Esophagus squamous epithelium (tissue), 5 donors: ENCODE results near the gene MED15. TPM values are rescaled to one million over a fixed set of nuclear protein-coding genes. Genes with fewer than 3 reads are reported as not detected.

Experiments
- DNase-seq: peaks from one replicate; lab custom pipeline; 2025; lab: John Stamatoyannopoulos, UW
- H3K27ac ChIP-seq, 4 donors: fragments of 200-600 bp; sonication (generic); one replicate each; pipeline ENCODE4 v1.5.1; 2016 to 2019; ENCODE audit warnings: mild to moderate bottlenecking in 1 of 4
- H3K27me3 ChIP-seq, 4 donors: fragments of 200-600 bp; sonication (generic); 1 replicate in 3 of 4; 2 replicates in 1 of 4; pipeline versions ENCODE4 v1.5.1 to v1.6.0; 2017 to 2021; ENCODE audit warnings: antibody characterized with exemption in 1 of 4
- H3K36me3 ChIP-seq, 3 donors: fragments of 200-600 bp; sonication (generic); one replicate each; pipeline ENCODE4 v1.5.1; 2016 to 2019
- H3K4me1 ChIP-seq, 3 donors: fragments of 200-600 bp; sonication (generic); one replicate each; pipeline ENCODE4 v1.5.1; 2017 to 2019
- H3K4me3 ChIP-seq, 4 donors: fragments of 200-600 bp; sonication (generic); 1 replicate in 3 of 4; 2 replicates in 1 of 4; pipeline ENCODE4 v1.5.1; 2016 to 2019; ENCODE audit warnings: mild to moderate bottlenecking in 2 of 4, moderate library complexity in 1 of 4
- H3K9me3 ChIP-seq, 3 donors: fragments of 200-600 bp; sonication (generic); one replicate each; pipeline ENCODE4 v1.5.1; 2016 to 2019
- POLR2A ChIP-seq, 4 donors: fragments of 450-650 bp; IDR thresholded peaks; one replicate each; pipeline ENCODE4 v1.6.1; 2017; ENCODE audit warnings: antibody characterized with exemption in 4 of 4, mild to moderate bottlenecking in 4 of 4, moderate library complexity in 3 of 4
- WGBS, 2 donors: methylation state at CpG; one replicate each; pipeline ENCODE4 v1.1.5; 2018; 5-methylcytosine and 5-hydroxymethylcytosine counted together
- intact Hi-C: fragments of 100-400 bp; cut with DNase I; formaldehyde crosslinking; loops from one replicate; pipeline ENCODE4 v1.15.0; 2022
- total RNA-seq, 4 donors: library from RNA; depleted of rRNA; stranded (reverse); fragments of >200 nt; gene quantifications; one replicate each; pipeline ENCODE4 v1.1.0, GENCODE V29; 2016
- TF ChIP-seq, protein P1 (sequence below), 6 experiments: fragments of 450-650 bp in 4 of 6; fragments of 200-600 bp in 2 of 6; sonication (generic) in 2 of 6; IDR thresholded peaks; one replicate each; pipeline ENCODE4 v1.5.1; 2016 to 2019; ENCODE audit warnings: antibody characterized with exemption in 6 of 6, mild to moderate bottlenecking in 4 of 6, moderate library complexity in 4 of 6
- donor health status: DM: yes; HTN: yes; CAD: no.

The MED15 gene
- total RNA-seq, 4 donors from 2014 or later: 31.6 to 51.4 (median 46.1) TPM

DNA sequence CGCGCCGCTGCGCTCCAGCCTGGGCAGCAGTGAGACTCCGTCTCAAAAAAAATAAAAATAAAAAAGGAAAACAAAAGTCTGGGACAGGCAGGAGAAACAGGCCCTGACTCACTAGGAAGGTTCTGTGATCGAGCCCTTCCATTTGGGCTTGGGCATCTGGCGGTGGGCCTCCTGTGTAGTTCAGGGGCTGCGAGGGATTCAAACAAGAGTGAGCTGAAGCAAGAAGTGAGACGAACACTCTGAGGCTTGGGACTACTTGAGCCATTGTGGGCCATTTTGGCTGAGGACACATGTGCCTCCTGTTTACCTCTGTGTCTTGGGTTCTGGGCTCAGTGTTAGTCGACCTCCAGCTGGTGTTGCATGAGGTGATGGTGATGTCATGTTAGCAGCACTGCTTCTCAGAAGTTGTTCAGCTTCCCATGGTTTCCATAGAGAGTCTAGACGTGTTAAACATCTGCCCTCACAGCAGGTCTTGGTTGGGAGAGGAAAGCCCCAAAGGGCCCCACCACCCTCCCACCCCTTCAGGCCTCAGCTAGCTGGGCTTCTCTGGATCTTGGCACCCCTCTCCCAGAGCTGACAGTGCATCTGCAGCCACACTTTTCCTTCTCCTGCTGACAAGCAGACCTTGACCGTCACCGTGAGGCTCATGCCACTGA is 57.8 kb downstream of the MED15 start:
- 77 to 91% methylated on average over 11 to 12 of the region's 13 CpGs for WGBS, 2 donors
- Histone ChIP-seq H3K36me3 (peaks cover 31 to 95% (median 32%) of the 10 kb centered on the region in 3 donors), H3K9me3 (no peaks in the 10 kb centered on the region), H3K4me1 (peaks cover 28 to 57% (median 41%) of the 10 kb centered on the region in 3 donors), H3K27me3 (no peaks in the 10 kb centered on the region), H3K4me3 (no peak overlapping the region), H3K27ac (peak overlapping the region in 2 of 4 donors; percentile 4 to 80)
- TF ChIP-seq POLR2A (IDR thresholded peaks at IDR 0.05): no peak
- TF ChIP-seq, protein P1, sequence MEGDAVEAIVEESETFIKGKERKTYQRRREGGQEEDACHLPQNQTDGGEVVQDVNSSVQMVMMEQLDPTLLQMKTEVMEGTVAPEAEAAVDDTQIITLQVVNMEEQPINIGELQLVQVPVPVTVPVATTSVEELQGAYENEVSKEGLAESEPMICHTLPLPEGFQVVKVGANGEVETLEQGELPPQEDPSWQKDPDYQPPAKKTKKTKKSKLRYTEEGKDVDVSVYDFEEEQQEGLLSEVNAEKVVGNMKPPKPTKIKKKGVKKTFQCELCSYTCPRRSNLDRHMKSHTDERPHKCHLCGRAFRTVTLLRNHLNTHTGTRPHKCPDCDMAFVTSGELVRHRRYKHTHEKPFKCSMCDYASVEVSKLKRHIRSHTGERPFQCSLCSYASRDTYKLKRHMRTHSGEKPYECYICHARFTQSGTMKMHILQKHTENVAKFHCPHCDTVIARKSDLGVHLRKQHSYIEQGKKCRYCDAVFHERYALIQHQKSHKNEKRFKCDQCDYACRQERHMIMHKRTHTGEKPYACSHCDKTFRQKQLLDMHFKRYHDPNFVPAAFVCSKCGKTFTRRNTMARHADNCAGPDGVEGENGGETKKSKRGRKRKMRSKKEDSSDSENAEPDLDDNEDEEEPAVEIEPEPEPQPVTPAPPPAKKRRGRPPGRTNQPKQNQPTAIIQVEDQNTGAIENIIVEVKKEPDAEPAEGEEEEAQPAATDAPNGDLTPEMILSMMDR (IDR thresholded peaks at IDR 0.05): no peak
- no peak for DNase-seq
- intact Hi-C loops: no loop called here

DNA sequence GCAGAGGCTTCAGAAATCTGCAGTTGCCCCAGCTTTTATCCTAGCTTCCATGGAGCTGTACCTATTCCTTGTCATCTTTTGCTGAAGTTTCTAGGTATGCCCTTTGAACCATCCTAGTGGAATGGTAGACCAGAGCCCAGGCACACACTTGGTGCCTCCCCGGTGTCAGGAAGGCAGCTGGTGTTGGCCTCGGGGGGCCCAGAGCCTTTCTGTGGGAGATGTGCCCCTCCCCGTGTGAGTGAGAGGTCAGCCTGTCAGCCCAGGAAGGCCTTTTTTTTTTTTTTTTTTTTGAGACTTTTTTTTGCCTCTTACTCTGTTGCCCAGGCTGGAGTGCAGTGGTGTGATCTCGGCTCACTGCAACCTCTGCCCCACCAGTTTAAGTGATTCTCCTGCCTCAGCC is 58.4 kb downstream of the MED15 start:
- 80 to 94% methylated on average over 3 of the region's 4 CpGs for WGBS, 2 donors
- H3K9me3 ChIP-seq: no peaks in the 10 kb centered on the region
- H3K36me3 ChIP-seq: peaks cover 31 to 92% (median 32%) of the 10 kb centered on the region in 3 donors
- no peak for TF ChIP-seq POLR2A (IDR thresholded peaks at IDR 0.05)
- TF ChIP-seq, protein P1 (IDR thresholded peaks at IDR 0.05): no peak
- H3K27me3 ChIP-seq: no peaks in the 10 kb centered on the region
- DNase-seq: no peak
- H3K4me1 ChIP-seq: peaks cover 28 to 62% (median 41%) of the 10 kb centered on the region in 3 donors
- intact Hi-C loops: no loop called here
- H3K27ac ChIP-seq: peak overlapping the region in 2 of 4 donors; percentile 4 to 80
- no peak overlapping the region for H3K4me3 ChIP-seq

DNA sequence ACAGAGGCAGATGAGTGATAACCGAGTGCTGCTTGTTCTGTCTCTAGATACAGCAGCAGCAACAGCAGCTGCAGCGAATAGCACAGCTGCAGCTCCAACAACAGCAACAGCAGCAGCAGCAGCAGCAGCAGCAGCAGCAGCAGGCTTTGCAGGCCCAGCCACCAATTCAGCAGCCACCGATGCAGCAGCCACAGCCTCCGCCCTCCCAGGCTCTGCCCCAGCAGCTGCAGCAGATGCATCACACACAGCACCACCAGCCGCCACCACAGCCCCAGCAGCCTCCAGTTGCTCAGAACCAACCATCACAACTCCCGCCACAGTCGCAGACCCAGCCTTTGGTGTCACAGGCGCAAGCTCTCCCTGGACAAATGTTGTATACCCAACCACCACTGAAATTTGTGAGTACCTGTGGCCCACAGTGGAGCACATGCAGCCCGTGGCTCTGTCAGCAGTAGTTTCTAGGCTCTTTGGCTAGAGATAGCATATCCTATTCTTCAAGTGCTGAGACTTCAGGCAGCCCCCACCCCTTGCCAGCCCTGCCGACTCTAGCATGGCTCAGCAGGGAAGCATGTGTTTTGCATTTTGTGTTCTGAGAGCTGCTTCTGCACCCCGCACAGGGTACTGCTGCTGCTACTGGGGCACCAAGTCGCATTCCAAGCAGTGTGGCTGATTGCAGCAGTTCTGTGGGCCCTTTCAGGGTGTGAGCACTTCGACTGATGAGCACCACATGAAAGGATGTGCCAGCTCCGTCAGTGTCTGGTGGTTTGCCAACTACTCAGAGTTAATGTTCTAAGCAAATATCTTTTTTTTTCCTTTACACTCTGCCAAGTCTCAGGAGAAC is 59.2 kb downstream of the MED15 start:
- TF ChIP-seq, protein P1 (IDR thresholded peaks at IDR 0.05): no peak
- no peak for TF ChIP-seq POLR2A (IDR thresholded peaks at IDR 0.05)
- Histone ChIP-seq H3K27ac (peak overlapping the region; percentile 45 to 80 (median 74)), H3K9me3 (no peaks in the 10 kb centered on the region), H3K4me3 (no peak overlapping the region), H3K4me1 (peaks cover 28 to 71% (median 41%) of the 10 kb centered on the region in 3 donors), H3K27me3 (no peaks in the 10 kb centered on the region), H3K36me3 (peaks cover 32 to 92% (median 39%) of the 10 kb centered on the region in 3 donors)
- intact Hi-C loops: no loop called here
- no peak for DNase-seq
- 51 to 54% methylated on average over 6 to 11 of the region's 14 CpGs for WGBS, 2 donors

DNA sequence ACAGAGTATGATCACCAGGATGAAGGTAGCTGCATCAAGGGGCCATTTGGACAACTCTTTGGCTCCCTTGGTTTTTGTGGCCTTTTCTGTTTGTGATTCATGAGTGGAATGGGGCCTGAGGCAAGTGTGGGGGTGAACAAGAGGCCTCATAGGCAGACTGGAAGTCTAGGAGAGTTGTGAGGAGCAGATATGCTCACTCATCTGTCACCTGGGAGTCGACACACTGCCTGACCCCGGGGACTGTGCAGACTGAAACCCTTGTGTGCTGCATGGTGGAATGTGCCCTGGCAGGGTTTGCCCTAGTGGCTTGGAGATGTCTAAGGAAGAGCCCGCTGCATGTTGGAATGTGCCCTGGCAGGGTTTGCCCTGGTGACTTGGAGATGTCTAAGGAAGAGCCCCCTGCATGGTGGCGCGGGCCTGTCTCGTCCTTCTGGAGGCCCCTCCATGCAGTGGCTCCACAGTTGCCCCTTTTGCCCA is 60.0 kb downstream of the MED15 start:
- H3K27me3 ChIP-seq: no peaks in the 10 kb centered on the region
- peaks cover 39 to 92% (median 47%) of the 10 kb centered on the region in 3 donors for H3K36me3 ChIP-seq
- H3K27ac ChIP-seq: peak overlapping the region; percentile 72 to 80 (median 76)
- intact Hi-C loops: no loop called here
- no peak overlapping the region for H3K4me3 ChIP-seq
- no peak for DNase-seq
- peaks cover 28 to 71% (median 41%) of the 10 kb centered on the region in 3 donors for H3K4me1 ChIP-seq
- H3K9me3 ChIP-seq: no peaks in the 10 kb centered on the region
- 21 to 61% methylated on average over 3 to 6 of the region's 6 CpGs for WGBS, 2 donors
- no peak for TF ChIP-seq POLR2A (IDR thresholded peaks at IDR 0.05)
- TF ChIP-seq, protein P1 (IDR thresholded peaks at IDR 0.05): no peak
